HCEC 1CT (cell line): ENCODE data around the gene C20orf202.
"Not testable (repeated sequence)": the region's sequence is repeated elsewhere in the genome, so short reads cannot be mapped to it uniquely, and the experiment has no call there.

Experiments used
- DNase-seq: peaks from one replicate; pipeline ENCODE4 v3.0.0-alpha.2; 2017

The C20orf202 gene

GRCh38 chr20:1209447-1210387 is 6.5 kb downstream of the C20orf202 start:
- DNase-seq, result peak; percentile 37

GRCh38 chr20:1210501-1210900 is 7.2 kb downstream of the C20orf202 start:
- DNase-seq, result no peak

DNA sequence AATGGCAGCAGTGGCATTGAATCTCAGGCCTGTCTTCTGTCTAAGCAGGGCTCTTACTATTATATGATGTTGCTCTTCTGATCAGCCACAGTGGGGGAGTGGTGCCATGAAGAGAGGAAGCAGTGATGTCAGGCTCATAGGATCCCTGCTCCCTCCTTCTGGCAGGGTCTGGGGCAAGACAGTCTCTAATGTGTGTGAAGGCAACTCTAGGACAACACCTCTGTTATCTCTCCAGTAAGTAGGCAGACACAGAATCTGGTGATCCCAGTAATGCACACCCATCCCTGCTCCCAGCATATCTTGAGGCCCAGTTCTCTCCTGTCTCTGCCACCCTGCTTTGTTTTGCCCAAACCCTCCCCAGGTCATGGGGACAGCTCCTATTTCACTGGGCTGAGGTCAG is 8.8 kb downstream of the C20orf202 start:
- no peak for DNase-seq

DNA sequence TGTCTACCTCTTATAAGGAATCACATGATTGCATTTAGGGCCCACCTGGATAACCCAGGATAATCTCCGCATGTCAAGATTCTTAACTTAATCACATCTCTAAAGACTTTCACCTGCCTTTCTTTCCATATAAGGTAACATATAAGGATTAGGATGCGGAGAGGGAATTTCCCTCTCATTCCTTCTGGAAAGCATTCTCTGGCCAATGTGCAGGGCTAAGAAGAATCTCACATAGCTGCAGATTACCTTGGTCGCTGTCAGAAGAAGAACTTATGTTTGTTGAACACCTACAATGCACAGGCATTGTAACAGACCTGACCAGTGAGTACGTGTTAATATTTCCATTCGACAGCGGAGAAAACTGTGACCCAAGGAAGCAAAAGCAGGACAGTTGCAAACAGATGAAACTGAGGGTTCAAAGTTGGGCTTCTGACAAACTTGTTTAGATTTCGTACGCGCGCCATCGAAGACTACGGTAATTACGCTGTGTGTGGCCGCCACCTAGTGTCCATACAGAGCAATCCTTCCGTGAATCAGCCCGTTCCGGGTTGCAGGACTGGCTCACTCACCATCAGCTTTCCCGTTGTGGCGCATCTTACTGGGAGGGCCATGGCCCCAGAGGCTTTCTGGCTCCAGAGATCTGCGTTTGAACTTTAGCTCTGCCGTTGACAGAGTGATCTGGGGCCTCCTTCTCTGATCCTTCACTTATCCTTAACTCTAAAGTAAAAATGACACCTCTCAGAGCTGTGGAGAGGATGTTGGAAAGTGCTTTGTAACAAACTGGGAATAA is 9.5 kb downstream of the C20orf202 start:
- DNase-seq, result peak; percentile 77

- no peak for DNase-seq
Observed at GRCh38 chr20:1214838-1215261, 11.6 kb downstream of the C20orf202 start.

GRCh38 chr20:1215386-1216170 is 12.3 kb downstream of the C20orf202 start:
- no peak for DNase-seq

DNA sequence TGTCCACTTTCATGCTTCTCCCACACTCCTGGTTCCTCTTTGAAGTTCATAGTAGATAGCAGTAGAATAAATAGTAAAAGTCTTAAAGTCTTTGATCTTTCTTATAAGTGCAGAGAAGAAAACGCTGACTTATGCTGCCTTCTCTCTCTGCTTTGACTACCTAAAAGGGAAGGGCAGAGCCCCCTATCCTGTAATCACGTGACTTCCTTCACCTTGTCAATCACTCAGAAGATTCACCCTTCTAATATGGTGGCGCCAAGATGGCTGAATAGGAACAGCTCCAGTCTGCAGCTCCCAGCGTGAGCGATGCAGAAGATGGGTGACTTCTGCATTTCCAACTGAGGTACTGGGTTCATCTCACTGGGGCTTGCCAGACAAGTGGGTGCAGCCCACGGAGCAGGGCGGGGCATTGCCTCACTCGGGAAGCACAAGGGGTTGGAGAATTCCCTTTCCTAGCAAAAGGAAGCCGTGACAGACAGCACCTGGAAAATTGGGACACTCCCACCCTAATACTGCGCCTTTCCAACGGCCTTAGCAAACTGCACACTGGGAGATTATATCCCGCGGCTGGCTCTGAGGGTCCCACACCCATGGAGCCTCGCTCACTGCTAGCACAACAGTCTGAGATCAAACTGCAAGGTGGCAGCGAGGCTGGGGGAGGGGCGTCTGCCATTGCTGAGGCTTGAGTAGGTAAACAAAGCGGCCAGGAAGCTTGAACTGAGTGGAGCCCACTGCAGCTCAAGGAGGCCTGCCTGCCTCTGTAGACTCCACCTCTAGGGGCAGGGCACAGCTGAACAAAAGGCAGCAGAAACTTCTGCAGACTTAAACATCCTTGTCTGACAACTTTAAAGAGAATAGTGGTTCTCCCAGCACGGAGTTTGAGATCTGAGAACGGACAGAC is 13.5 kb downstream of the C20orf202 start:
- DNase-seq, result not testable (repeated sequence)

DNA sequence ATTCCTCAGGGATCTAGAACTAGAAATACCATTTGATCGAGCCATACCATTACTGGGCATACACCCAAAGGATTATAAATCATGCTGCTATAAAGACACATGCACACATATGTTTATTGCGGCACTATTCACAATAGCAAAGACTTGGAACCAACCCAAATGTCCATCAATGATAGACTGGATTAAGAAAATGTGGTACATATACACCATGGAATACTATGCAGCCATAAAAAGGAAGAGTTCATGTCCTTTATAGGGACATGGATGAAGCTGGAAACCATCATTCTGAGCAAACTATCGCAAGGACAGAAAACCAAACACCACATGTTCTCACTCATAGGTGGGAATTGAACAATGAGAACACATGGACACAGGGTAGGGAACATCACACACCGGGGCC is 19.5 kb downstream of the C20orf202 start:
- not testable (repeated sequence) for DNase-seq

DNA sequence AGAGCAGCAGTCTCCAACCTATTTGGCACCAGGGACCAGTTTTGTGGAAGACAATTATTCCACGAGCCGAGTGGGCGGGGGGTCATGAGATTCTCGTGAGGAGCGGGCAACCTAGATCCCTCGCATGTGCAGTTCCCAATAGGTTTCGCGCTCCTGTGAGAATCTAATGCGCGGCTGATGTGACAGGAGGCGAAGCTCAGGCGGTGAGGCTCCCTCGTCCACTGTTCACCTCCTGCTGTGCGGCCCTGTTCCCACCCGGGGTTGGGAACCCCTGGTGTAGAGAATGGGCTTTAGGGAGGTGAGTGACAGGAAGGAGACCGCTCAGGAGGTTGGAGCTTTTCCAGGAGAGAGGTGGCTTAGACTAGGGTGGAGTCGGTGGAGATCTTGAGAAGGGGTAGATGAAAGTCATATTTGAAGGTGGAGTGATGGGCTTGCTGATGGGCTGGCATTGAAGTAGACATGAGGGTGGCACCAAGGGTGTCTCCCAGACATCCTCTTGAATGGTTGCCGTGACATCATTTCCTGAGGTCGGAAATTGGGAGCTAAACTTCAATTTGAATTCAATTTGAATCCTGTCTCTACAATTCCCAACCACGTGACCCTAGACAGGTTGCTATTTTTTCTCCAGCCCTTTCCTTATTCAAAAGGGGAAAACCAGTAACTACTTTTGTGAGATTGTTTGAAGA is 21.1 kb downstream of the C20orf202 start:
- DNase-seq, result no peak

DNA sequence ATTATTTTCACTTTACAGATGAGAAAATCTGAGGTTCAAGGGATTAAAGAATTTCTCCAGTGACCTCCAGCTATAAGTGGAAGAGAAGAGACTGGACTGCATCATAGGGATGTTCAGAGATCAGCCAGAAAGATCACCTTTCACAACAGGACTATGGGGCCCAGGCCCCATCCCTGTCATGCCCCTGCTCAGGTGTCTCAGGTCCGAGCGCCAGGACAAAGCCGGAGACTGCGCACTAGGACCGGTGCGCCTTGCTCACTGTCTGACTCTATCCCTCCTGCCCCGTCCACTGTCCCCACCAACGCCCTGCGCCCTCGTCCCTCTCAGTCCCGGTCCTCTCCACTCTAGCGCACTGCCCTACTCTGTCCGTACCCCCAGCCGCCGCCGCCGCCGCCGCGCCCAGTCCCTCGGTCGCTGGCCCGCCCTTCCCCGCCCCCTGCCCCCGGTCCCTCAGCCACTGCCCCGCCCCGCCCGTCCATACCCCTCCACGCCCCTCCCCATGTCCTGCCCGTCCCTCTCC is 22.1 kb downstream of the C20orf202 start:
- no peak for DNase-seq

- peak; percentile 69 for DNase-seq
Observed at GRCh38 chr20:1225783-1226654, 22.8 kb downstream of the C20orf202 start, which contains the start of gene RAD21L1. Gene RAD21L1 (plus strand): TSS chr20:1226044. CDS start chr20:1228454, 2,410 bp downstream.

DNA sequence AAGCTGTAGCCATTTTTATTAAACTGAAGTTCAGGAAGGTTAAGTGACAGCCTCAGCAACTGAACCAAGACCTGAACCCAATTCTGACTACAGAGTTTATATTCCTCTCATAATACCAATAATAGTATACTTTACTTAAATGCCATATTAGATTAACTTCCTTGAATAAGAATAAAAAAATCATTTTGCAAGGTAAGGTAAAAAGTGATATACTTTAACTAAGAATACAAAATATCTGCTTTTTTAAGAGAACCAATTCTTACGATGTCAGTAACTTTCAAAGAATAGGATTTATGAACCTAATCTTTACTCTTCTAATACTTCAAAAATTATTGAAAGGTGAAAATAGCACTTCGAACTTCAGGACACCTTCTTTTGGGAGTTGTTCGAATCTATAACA is 26.3 kb downstream of the C20orf202 start:
- DNase-seq, result no peak

DNA sequence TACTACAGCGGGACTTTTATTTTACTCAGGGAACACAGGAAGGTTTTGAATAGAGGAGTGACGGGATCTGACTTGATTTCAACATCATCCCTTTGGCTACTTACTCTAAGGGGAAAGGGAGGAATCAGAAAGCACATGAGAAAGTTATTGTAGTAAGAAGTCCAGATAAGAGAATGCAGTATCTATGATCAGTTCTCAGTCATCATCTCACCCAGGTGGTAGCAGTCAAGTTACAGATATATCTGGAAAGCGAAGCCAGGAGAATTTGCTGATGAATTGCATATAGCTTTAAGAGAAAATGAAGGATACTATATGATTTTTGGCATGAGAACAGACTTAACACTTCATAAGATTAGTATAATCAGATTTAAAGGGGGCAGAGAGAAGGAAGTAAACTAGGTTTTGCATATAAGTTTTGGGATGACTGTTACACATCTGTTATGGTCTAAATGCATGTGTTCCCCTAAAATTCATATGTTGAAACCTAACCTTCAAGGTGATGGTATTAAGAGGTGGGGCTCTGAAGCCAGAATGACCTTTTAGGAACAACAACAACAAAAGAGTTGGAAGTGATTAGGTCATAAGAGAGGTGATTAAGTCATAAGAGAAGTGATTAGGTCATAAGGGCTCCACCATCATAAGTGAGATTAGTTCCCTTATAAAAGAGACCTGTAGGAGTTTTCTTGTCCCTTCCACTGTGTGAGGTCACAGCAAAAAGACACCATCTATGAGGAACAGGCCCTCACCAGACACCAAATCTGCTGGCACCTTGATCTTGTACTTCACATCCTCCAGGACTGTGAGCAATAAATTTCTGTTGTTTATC is 29.2 kb downstream of the C20orf202 start:
- DNase-seq, result no peak

GRCh38 chr20:1240549-1240948 is 37.3 kb downstream of the C20orf202 start:
- no peak for DNase-seq

DNA sequence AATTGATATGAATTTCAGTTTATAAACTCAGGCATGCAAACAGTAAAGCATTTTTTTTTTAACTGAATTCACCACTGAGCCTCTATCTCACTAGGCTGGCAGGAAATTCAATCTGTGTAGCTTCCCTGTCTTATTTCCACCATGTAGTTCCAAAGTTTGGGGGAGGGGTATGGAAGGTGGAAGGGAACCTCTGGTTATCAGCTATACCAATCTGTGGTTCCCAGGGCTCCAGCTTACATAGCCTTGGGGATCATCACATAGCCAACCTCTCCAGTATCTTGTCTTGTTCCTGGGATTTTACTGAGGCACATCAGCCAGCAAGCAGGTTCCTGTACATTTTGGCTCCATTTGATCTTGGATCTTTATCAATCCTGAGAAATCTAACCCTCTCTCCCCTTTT is 38.2 kb downstream of the C20orf202 start:
- no peak for DNase-seq

DNA sequence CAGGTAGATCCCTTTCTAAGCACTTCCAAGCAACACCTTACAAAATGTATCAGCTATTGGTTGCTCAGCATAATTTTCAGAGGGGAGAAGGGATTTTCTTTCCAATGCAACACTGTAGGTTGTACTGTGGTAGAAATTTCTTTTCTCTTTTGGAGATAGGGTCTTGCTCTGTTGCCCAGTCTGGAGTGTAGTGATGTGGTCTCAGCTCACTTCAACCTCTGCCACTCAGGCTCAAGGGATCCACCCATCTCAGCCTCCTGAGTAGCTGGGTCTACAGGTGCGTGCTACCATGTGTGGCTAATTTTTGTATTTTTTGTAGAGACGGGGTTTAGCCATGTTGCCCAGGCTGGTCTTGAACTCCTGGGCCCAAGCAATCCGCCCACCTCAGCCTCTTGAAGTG is 38.8 kb downstream of the C20orf202 start:
- DNase-seq, result no peak

DNA sequence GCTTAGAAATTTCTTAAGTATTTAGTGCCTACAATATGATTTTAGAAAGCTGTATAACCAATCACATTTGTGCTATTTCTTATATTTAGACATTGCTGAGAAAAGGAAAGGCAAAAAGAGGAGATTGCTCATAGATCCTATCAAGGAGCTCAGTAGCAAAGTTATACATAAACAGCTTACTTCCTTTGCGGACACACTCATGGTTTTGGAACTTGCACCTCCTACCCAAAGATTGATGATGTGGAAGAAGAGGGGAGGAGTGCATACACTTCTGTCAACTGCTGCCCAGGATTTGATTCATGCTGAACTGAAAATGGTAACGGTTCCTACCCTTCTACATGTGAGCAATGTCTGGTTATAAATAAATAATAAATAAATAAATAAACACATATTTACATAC is 39.3 kb downstream of the C20orf202 start:
- peak; percentile 97 for DNase-seq

GRCh38 chr20:1245578-1245977 is 42.3 kb downstream of the C20orf202 start:
- no peak for DNase-seq

- no peak for DNase-seq
Observed at GRCh38 chr20:1247689-1248088, 44.4 kb downstream of the C20orf202 start.
